BJ (cell line): ENCODE measurements around the gene KIAA0513. TPM values are rescaled to one million over a fixed set of nuclear protein-coding genes. Genes with fewer than 3 reads are reported as not detected.

Experiments
- CTCF ChIA-PET: fragments of 350-600 bp; formaldehyde crosslinking; extraction: SDS; loops from one replicate; lab custom pipeline; 2021; ENCODE audit warnings: antibody characterized with exemption, inconsistent platforms; lab: Yijun Ruan, JAX
- POLR2A ChIA-PET: fragments of 300-600 bp; sonication (Branson Sonifier 250); formaldehyde crosslinking; extraction: SDS; loops from one replicate; lab custom pipeline; 2021; ENCODE audit warnings: antibody characterized with exemption; lab: Charles Lee
- DNase-seq: peaks from one replicate; pipeline ENCODE4 v3.0.0-alpha.2; 2011; ENCODE audit warnings: low read depth
- H3K27me3 ChIP-seq: 2 replicates; pipeline ENCODE4 v1.6.0; 2011; ENCODE audit warnings: low read length; ENCODE audit not compliant: control insufficient read depth, insufficient read depth
- H3K36me3 ChIP-seq: 2 replicates; pipeline ENCODE4 v1.5.1; 2011; ENCODE audit warnings: low read length; ENCODE audit not compliant: control insufficient read depth, insufficient read depth
- H3K4me3 ChIP-seq: 2 replicates; pipeline ENCODE4 v1.5.1; 2011; ENCODE audit warnings: low read depth, mild to moderate bottlenecking, control low read depth, low read length
- CTCF ChIP-seq: IDR thresholded peaks from 2 replicates; pipeline ENCODE4 v1.5.1; 2011; ENCODE audit warnings: low read depth, mild to moderate bottlenecking, control low read depth, inconsistent platforms, low read length, moderate library complexity; ENCODE audit not compliant: insufficient read depth
- polyA plus RNA-seq: library from polyadenylated mRNA; depleted of rRNA; stranded (reverse); fragments of >200 nt; gene quantifications from 2 replicates; pipeline ENCODE4 v1.2.3, GENCODE V29; 2011

The KIAA0513 gene
- polyA plus RNA-seq, 1 experiment: 6.6 TPM

GRCh38 chr16:85123891-85124635 lies 96.5 kb downstream of the KIAA0513 start:
- ChIA-PET POLR2A (interaction anchor here (0.6 kb wide), 2 partner anchors 28 to 96 kb away, joined by 3 read pairs; no protein-coding TSS in a partner anchor), CTCF (interaction anchor here (0.9 to 5.7 kb wide), 6 partner anchors 9 to 595 kb away, joined by 3 to 36 read pairs (median 5); no protein-coding TSS in a partner anchor)
- Histone ChIP-seq H3K27me3 (no peaks in the 10 kb centered on the region), H3K36me3 (no peaks in the 10 kb centered on the region), H3K4me3 (0 out of 2 replicates have a peak overlapping the region, but pooled peaks have one; percentile 2)
- no peak for TF ChIP-seq CTCF
- DNase-seq: peak; percentile 71

GRCh38 chr16:85124636-85125346 lies 97.2 kb downstream of the KIAA0513 start:
- DNase-seq: no peak
- H3K27me3 ChIP-seq: no peaks in the 10 kb centered on the region
- ChIA-PET CTCF (interaction anchor here (0.9 to 5.7 kb wide), 6 partner anchors 10 to 594 kb away, joined by 3 to 36 read pairs (median 4); no protein-coding TSS in a partner anchor), POLR2A (interaction anchor here (0.6 kb wide), 2 partner anchors 27 to 95 kb away, joined by 3 read pairs; no protein-coding TSS in a partner anchor)
- no peak overlapping the region for H3K4me3 ChIP-seq
- no peak for TF ChIP-seq CTCF
- no peaks in the 10 kb centered on the region for H3K36me3 ChIP-seq

GRCh38 chr16:85125570-85126393 lies 98.2 kb downstream of the KIAA0513 start:
- no peaks in the 10 kb centered on the region for H3K27me3 ChIP-seq
- H3K36me3 ChIP-seq: no peaks in the 10 kb centered on the region
- ChIA-PET POLR2A (no interaction called here), CTCF (interaction anchor here (1.1 to 5.7 kb wide), 7 partner anchors 10 to 161 kb away, joined by 3 to 36 read pairs (median 4); no protein-coding TSS in a partner anchor)
- no peak for TF ChIP-seq CTCF
- no peak for DNase-seq
- no peak overlapping the region for H3K4me3 ChIP-seq

- TF ChIP-seq CTCF: no peak
- Histone ChIP-seq H3K4me3 (no peak overlapping the region), H3K36me3 (no peaks in the 10 kb centered on the region), H3K27me3 (no peaks in the 10 kb centered on the region)
- DNase-seq: no peak
- ChIA-PET POLR2A (no interaction called here), CTCF (interaction anchor here (0.7 to 5.7 kb wide), 7 partner anchors 9 to 160 kb away, joined by 3 to 36 read pairs (median 4); no protein-coding TSS in a partner anchor)
These were observed 98.8 kb downstream of the KIAA0513 start for GRCh38 chr16:85126394-85126704.
